Left ventricle myocardium superior (tissue), 1 donor: ENCODE data around the gene NFS1. TPM values are rescaled to one million over a fixed set of nuclear protein-coding genes. Genes with fewer than 3 reads are reported as not detected.

ENCODE experiments used
- ATAC-seq: fragments of 200-7000 bp; cut with Tn5 transposase; one replicate; pipeline ENCODE4 v1.9.1; 2020; ENCODE audit warnings: mild to moderate bottlenecking, moderate library complexity
- DNase-seq: peaks from one replicate; pipeline ENCODE4 v3.0.0-alpha.2; 2020
- intact Hi-C: fragments of 100-400 bp; cut with micrococcal nuclease; formaldehyde crosslinking; loops from one replicate; pipeline ENCODE4 v1.11.0; 2022
- total RNA-seq: library from RNA; stranded (reverse); fragmentation: NEBNext Ultra II Directional; extraction: Animal tissue kit (Norgen Biotek cat#: 25700); gene quantifications from one replicate; pipeline ENCODE4 v1.2.1, GENCODE V29; 2021
- donor health status: DM: no; HTN: yes; CAD: no; lungs with severe emphysema.

The NFS1 gene
- total RNA-seq, 1 donor from 2014 or later, result 60.4 TPM

GRCh38 chr20:35657271-35657670 lies 41.9 kb downstream of the NFS1 start:
- intact Hi-C loops, result no loop called here
- DNase-seq (no peak), ATAC-seq (no peak)

DNA sequence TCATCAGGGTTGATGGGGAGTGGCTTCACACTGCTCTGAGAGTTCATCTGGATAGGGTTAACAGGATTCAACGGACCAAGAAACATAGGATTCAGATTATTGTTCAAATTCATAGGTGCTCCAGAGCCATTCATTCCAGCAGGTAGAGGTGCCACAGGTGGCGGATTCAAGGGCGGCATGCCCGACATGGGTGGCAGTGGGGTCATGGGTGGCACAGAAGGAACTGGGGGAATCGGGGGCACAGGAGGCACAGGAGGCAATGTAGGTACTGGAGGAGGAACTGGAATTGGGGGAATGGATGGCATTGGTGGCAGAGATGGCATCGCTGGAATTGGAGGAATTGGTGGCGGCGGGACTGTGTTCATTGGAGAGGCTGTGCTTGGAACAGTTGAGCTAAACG lies 44.7 kb downstream of the NFS1 start:
- intact Hi-C loops, result no loop called here
- DNase-seq, result no peak
- no peak for ATAC-seq

DNA sequence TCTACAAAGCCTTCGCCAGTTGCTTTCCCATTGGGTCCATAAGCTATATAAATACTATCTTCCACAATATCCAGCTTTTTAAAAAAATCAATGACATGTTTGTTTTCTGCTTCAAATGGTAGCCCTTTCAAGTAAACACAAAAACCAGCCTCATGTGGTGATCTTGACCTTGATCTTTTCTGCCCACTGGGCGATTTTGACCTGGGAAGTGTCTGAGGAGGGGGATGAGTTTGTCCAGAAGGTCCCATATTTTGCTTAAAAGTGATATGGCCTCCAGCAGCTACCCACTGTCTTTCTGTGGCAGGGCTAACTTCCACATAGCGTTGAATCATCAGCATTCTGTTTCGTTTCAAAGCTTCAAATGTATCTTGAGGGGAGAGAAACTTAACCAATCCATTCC lies 45.3 kb downstream of the NFS1 start:
- ATAC-seq (no peak), DNase-seq (no peak)
- intact Hi-C loops, result no loop called here

GRCh38 chr20:35653430-35653734 lies 45.8 kb downstream of the NFS1 start:
- intact Hi-C loops, result no loop called here
- DNase-seq (no peak), ATAC-seq (no peak)

DNA sequence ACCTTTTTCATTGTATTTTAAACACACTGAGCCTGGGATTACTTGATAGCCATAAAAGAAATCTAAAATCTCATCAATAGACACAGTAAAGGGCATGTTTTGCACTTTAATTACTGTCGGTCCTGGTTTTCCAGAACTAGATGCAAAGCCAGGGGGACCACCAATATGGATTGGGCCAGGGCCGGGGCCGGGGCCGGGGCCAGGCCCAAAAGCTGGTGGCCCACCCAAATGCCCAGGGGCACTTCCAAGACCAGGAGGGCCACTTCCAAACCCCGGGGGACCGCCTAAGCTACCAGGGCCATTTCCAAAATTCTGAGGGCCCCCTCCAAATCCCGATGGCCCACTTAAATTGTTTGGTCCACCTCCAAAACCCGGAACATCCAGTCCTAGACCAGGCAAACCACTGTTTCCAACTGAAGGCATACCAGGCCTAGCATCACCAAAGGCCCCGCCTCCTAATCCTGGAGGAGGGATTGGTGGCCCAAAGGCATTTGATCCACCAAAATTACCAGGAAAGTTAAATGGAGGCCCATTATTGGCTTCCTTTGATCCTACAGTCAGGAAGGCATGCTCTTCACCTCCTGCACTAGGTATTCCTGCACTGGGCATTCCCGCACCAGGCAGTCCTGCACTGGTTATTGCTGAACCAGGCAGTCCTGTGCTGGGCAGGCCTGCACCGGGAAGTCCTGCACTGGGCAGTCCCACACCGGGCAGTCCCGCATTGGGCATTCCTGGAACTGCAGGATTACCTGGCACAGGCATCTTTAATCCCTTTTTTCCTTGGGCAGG lies 46.3 kb downstream of the NFS1 start:
- ATAC-seq (peak; percentile 35), DNase-seq (no peak)
- intact Hi-C loops, result no loop called here

- DNase-seq (no peak), ATAC-seq (no peak)
Observed at GRCh38 chr20:35651958-35652357, 47.2 kb downstream of the NFS1 start.

DNA sequence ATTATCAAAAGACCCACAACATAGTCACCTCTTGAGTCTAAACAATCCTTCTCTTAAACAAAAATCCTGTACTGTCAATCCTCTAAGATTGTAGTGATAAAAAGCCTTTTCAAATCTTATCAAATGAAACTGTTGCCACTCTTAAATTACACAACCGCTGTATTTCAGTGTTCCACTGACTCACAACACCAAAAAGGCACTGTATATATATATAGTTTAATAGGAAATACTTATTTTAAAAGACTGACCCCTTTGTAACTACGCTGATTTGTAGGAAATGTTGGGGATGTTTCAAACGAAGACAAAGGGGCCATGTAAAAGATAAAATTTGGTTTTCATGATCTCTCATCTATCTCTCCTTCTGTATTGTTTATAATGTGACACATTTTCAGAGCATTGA lies 48.5 kb downstream of the NFS1 start:
- DNase-seq (no peak), ATAC-seq (no peak)
- intact Hi-C loops, result no loop called here

More at GRCh38 chr20:35651958-35652357, 47.2 kb downstream of the NFS1 start:
- intact Hi-C loops, result no loop called here

GRCh38 chr20:35648836-35649235 lies 50.3 kb downstream of the NFS1 start:
- intact Hi-C loops, result no loop called here
- ATAC-seq, result peak; percentile 26
- no peak for DNase-seq

DNA sequence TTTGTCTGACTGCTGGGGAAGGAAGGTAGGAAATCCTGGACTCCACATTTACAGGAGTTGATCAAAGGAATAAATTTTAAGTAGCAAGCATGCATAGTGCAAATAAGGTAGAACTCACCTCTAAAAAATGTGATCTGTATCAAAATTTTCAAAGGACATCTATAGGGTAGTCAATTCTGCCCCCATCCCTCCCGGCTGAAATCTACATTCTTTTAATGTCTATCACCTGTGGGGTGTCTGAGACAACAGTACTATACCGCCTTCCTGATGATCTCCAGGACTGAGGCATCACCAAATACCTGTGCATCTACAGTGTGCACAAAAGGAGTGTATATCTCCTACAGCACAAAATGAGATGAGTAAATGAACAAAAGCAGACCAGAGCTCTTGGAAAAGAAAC lies 54.3 kb downstream of the NFS1 start:
- intact Hi-C loops, result no loop called here
- DNase-seq (no peak), ATAC-seq (no peak)

- ATAC-seq (no peak), DNase-seq (no peak)
- intact Hi-C loops, result no loop called here
Observed at GRCh38 chr20:35643045-35643444, 56.1 kb downstream of the NFS1 start.

DNA sequence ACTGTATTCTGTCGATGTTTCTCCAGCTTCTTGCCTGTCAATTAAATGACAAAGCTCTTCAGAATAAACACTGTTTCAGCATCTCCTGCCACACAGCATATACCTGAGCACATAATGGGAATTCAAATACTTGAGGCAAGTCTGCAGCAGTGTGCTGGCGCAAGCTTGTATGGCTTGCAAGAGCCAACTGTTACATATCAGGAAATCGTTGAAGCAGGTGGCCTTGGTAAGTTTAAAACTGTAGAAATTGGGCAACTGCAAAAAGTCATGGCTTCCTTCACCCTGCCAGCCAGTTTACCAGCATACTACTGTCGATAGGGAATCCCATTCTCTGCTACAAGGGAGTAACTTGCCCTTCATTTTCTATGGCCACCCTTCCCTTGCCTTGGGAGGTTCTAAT lies 57.4 kb downstream of the NFS1 start:
- intact Hi-C loops, result no loop called here
- DNase-seq (no peak), ATAC-seq (no peak)

DNA sequence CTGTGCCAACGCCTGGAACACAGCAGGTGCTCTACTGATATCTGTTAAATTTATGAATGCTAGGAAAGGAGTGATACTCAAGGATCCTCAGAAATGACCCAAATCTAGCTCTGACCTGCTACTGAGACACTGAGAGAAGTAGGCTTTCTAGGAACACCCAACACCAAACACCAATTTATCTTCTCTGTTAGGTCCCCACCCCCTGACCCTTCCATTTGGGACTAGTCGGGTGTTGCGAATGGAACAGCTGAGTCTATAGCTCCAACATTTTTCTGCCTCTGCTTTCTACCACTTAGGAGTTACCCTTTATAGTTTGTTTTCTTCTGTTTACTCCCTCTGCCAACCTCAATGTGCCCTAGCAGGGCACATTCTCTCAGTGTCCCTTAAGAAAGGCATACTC lies 58.4 kb downstream of the NFS1 start:
- intact Hi-C loops, result no loop called here
- DNase-seq (no peak), ATAC-seq (peak; percentile 10)

DNA sequence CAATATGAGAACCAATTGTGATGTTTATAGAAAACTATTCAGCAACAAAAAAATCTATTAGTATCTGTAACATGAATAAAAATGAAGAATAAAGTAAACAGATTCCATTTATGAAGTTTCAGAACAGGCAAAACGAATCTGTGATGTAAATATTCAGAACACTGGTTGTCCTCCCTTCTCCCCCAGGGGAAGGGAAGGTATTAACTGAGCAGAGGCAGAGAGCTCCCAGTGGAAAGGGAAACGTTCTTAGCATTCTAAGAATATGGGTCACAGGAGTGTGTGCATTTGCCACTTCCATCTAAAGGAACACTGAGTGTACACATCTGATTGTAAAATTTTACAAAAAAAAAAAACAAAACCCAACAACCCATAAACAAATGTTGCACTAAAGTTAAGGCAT lies 60.4 kb downstream of the NFS1 start:
- intact Hi-C loops, result no loop called here
- no peak for ATAC-seq
- no peak for DNase-seq

GRCh38 chr20:35637276-35637675 lies 61.9 kb downstream of the NFS1 start:
- DNase-seq (no peak), ATAC-seq (no peak)
- intact Hi-C loops, result no loop called here

GRCh38 chr20:35636095-35636494 lies 63.1 kb downstream of the NFS1 start:
- DNase-seq (no peak), ATAC-seq (peak; percentile 35)
- intact Hi-C loops, result no loop called here

DNA sequence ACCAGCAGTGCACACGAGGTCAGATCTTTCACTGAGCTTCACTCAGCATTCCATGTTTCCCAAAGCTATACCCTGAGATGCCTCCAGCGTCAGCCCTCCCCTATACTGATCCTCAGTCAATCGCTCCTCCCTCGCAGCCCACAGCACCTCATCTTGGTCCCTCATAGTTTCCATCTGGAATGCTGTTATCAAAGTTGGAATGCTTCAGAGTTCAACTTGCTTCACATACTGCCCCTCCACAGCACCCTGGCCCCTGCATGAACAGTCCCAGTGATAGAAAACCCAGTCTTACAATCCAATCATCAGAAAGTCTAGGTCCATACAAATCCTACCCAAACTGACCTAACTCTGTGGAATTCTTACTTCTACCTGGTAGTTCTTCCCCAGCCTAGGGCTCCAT lies 63.5 kb downstream of the NFS1 start:
- peak; percentile 58 for ATAC-seq
- no peak for DNase-seq
- intact Hi-C loops, result no loop called here

- DNase-seq, result no peak
- intact Hi-C loops, result no loop called here
- ATAC-seq, result no peak
Observed at GRCh38 chr20:35632539-35633115, 66.5 kb downstream of the NFS1 start.

DNA sequence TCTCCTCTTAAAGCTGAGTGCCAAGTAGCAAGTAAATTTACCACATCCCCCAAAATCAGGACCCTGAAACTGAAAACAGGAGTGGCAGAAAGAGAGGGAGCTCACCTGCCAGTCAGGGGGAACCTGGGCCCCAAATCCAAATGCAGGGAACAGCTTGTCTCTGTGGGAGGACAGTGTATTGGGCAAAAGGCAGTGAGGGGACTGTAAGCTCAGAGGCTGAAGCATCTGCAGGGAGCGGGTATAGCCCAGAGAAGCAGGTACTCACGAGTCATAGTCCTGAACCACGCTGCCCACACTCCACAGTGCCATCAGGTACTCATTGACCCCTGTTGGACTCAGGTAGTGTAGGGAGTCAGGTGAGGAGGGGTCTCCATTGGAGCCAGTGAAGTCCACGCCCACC lies 68.5 kb downstream of the NFS1 start:
- DNase-seq, result no peak
- ATAC-seq, result no peak
- intact Hi-C loops, result no loop called here

- ATAC-seq (no peak), DNase-seq (no peak)
- intact Hi-C loops, result no loop called here
Observed at GRCh38 chr20:35629427-35630145, 69.6 kb downstream of the NFS1 start.

- intact Hi-C loops, result no loop called here
- no peak for DNase-seq
Observed at GRCh38 chr20:35627121-35627520, 72.0 kb downstream of the NFS1 start.

More at GRCh38 chr20:35627121-35627520, 72.0 kb downstream of the NFS1 start:
- ATAC-seq, result no peak
